ENCODE data around the gene PTH2. TPM values are rescaled to one million over a fixed set of nuclear protein-coding genes. Genes with fewer than 3 reads are reported as not detected.
A peak's percentile ranks its signal among the peaks of the same experiment; 100 is the strongest.

PTH2 gene
- total and polyA plus RNA-seq, 2 experiments from 2014 or later: not detected

GRCh38 chr19:49441210-49441959 lies 18.1 kb upstream of the PTH2 start, which contains the start of gene SLC17A7:
SLC17A7 (minus strand) TSS chr19:49441527; CDS start chr19:49441379, 148 bp downstream.
- H4K20me1 ChIP-seq (ENCODE audit: insufficient read depth, poor library complexity, severe bottlenecking): no peaks in the 10 kb centered on the region
- H3K79me2 ChIP-seq: no peaks in the 10 kb centered on the region
- TF ChIP-seq EZH2 (IDR thresholded peaks at IDR 0.05; ENCODE audit: borderline replicate concordance) (no peak), EZH2phosphoT487 (IDR thresholded peaks at IDR 0.05; ENCODE audit: low read depth, severe bottlenecking, unreplicated experiment) (no peak)
- WGBS (ENCODE audit: low lambda C conversion rate, missing lambda C conversion rate): 5% methylated on average over 29 of the region's 56 CpGs
- peak; percentile 59 for DNase-seq (ENCODE audit: low spot score)
- no peaks in the 10 kb centered on the region for H3K9me2 ChIP-seq (replicated peaks; ENCODE audit: insufficient read depth)
- H3K9me3 ChIP-seq (ENCODE audit: low read depth): no peaks in the 10 kb centered on the region
- H3K27ac ChIP-seq: no peak within 1 kb of the TSS
- peak within 1 kb of the TSS; percentile 95 for H2AFZ ChIP-seq
- H3K27me3 ChIP-seq: peaks cover 59% of the 10 kb centered on the region
- no peaks in the 10 kb centered on the region for H3K36me3 ChIP-seq (replicated peaks; ENCODE audit: insufficient read depth, low read depth)
- H3K4me1 ChIP-seq (ENCODE audit: insufficient read depth): peaks cover 3% of the 10 kb centered on the region
- no peak within 1 kb of the TSS for H3K4me3 ChIP-seq
- peak within 1 kb of the TSS; percentile 95 for H3K4me2 ChIP-seq

- no peaks in the 10 kb centered on the region for H3K9me2 ChIP-seq (replicated peaks; ENCODE audit: insufficient read depth)
- WGBS (ENCODE audit: low lambda C conversion rate, missing lambda C conversion rate): 45% methylated on average over 18 of the region's 19 CpGs
- no peak overlapping the region for H3K4me3 ChIP-seq
- peak; percentile 68 for TF ChIP-seq EZH2 (IDR thresholded peaks at IDR 0.05; ENCODE audit: borderline replicate concordance)
- TF ChIP-seq EZH2phosphoT487 (IDR thresholded peaks at IDR 0.05; ENCODE audit: low read depth, severe bottlenecking, unreplicated experiment): no peak
- H2AFZ ChIP-seq: no peak overlapping the region
- H3K4me1 ChIP-seq (ENCODE audit: insufficient read depth): peaks cover 3% of the 10 kb centered on the region
- peaks cover 66% of the 10 kb centered on the region for H3K27me3 ChIP-seq
- no peak for DNase-seq (ENCODE audit: low spot score)
- H4K20me1 ChIP-seq (ENCODE audit: insufficient read depth, poor library complexity, severe bottlenecking): no peaks in the 10 kb centered on the region
- H3K79me2 ChIP-seq: no peaks in the 10 kb centered on the region
- no peaks in the 10 kb centered on the region for H3K36me3 ChIP-seq (replicated peaks; ENCODE audit: insufficient read depth, low read depth)
- no peak overlapping the region for H3K27ac ChIP-seq
- no peaks in the 10 kb centered on the region for H3K9me3 ChIP-seq (ENCODE audit: low read depth)
- peak overlapping the region; percentile 95 for H3K4me2 ChIP-seq
These were observed 17.4 kb upstream of the PTH2 start for GRCh38 chr19:49440439-49441209.

DNA sequence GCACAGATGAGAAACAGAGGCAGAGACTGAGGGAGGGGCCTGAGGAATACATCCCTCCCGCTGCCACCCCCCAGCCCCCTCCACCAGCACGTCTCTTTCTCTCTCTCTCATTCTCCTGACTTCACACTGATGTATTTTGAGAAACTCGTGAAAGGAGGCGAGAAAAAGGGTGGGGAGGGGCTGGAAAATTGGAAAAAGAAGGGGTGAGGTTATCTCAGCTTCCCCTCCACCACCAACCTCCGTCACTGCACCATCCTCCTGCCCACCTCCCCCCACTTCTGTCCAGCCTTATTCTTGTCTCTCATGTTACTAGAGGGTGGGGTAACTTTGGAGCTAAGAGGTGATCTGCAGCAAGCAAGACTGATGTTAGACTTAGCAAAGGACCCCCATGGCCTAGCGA lies 16.6 kb upstream of the PTH2 start:
- 44% methylated on average over 6 of the region's 6 CpGs for WGBS (ENCODE audit: low lambda C conversion rate, missing lambda C conversion rate)
- H3K4me1 ChIP-seq (ENCODE audit: insufficient read depth): peaks cover 3% of the 10 kb centered on the region
- no peak overlapping the region for H3K27ac ChIP-seq
- peaks cover 74% of the 10 kb centered on the region for H3K27me3 ChIP-seq
- no peak overlapping the region for H3K4me2 ChIP-seq
- no peak for TF ChIP-seq EZH2phosphoT487 (IDR thresholded peaks at IDR 0.05; ENCODE audit: low read depth, severe bottlenecking, unreplicated experiment)
- TF ChIP-seq, protein P1, sequence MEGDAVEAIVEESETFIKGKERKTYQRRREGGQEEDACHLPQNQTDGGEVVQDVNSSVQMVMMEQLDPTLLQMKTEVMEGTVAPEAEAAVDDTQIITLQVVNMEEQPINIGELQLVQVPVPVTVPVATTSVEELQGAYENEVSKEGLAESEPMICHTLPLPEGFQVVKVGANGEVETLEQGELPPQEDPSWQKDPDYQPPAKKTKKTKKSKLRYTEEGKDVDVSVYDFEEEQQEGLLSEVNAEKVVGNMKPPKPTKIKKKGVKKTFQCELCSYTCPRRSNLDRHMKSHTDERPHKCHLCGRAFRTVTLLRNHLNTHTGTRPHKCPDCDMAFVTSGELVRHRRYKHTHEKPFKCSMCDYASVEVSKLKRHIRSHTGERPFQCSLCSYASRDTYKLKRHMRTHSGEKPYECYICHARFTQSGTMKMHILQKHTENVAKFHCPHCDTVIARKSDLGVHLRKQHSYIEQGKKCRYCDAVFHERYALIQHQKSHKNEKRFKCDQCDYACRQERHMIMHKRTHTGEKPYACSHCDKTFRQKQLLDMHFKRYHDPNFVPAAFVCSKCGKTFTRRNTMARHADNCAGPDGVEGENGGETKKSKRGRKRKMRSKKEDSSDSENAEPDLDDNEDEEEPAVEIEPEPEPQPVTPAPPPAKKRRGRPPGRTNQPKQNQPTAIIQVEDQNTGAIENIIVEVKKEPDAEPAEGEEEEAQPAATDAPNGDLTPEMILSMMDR (IDR thresholded peaks at IDR 0.05; ENCODE audit: poor library complexity): no peak
- no peak for TF ChIP-seq EZH2 (IDR thresholded peaks at IDR 0.05; ENCODE audit: borderline replicate concordance)
- no peaks in the 10 kb centered on the region for H3K9me3 ChIP-seq (ENCODE audit: low read depth)
- no peaks in the 10 kb centered on the region for H4K20me1 ChIP-seq (ENCODE audit: insufficient read depth, poor library complexity, severe bottlenecking)
- H3K36me3 ChIP-seq (replicated peaks; ENCODE audit: insufficient read depth, low read depth): no peaks in the 10 kb centered on the region
- no peaks in the 10 kb centered on the region for H3K79me2 ChIP-seq
- H2AFZ ChIP-seq: no peak overlapping the region
- H3K9me2 ChIP-seq (replicated peaks; ENCODE audit: insufficient read depth): no peaks in the 10 kb centered on the region
- no peak for DNase-seq (ENCODE audit: low spot score)
- H3K4me3 ChIP-seq: no peak overlapping the region

GRCh38 chr19:49438261-49438660 lies 15.0 kb upstream of the PTH2 start:
- Histone ChIP-seq H3K4me2 (no peak overlapping the region), H3K79me2 (no peaks in the 10 kb centered on the region), H3K9me3 (ENCODE audit: low read depth) (no peaks in the 10 kb centered on the region), H3K36me3 (replicated peaks; ENCODE audit: insufficient read depth, low read depth) (no peaks in the 10 kb centered on the region), H3K4me3 (no peak overlapping the region), H3K27me3 (peaks cover 90% of the 10 kb centered on the region), H3K27ac (no peak overlapping the region), H3K4me1 (ENCODE audit: insufficient read depth) (peaks cover 3% of the 10 kb centered on the region), H4K20me1 (ENCODE audit: insufficient read depth, poor library complexity, severe bottlenecking) (no peaks in the 10 kb centered on the region), H2AFZ (no peak overlapping the region), H3K9me2 (replicated peaks; ENCODE audit: insufficient read depth) (no peaks in the 10 kb centered on the region)
- no peak for TF ChIP-seq EZH2 (IDR thresholded peaks at IDR 0.05; ENCODE audit: borderline replicate concordance)
- no peak for TF ChIP-seq EZH2phosphoT487 (IDR thresholded peaks at IDR 0.05; ENCODE audit: low read depth, severe bottlenecking, unreplicated experiment)
- TF ChIP-seq, protein P1 (IDR thresholded peaks at IDR 0.05; ENCODE audit: poor library complexity): no peak
- 31% methylated on average over 5 of the region's 6 CpGs for WGBS (ENCODE audit: low lambda C conversion rate, missing lambda C conversion rate)
- DNase-seq (ENCODE audit: low spot score): no peak
